KG1 (cell line): ENCODE measurements around the gene GLRA2.
"Not testable (repeated sequence)": the region's sequence is repeated elsewhere in the genome, so short reads cannot be mapped to it uniquely, and the experiment has no call there.

Source experiments
- DNase-seq: peaks from one replicate; lab custom pipeline; 2025; lab: John Stamatoyannopoulos, UW

The GLRA2 gene

DNA sequence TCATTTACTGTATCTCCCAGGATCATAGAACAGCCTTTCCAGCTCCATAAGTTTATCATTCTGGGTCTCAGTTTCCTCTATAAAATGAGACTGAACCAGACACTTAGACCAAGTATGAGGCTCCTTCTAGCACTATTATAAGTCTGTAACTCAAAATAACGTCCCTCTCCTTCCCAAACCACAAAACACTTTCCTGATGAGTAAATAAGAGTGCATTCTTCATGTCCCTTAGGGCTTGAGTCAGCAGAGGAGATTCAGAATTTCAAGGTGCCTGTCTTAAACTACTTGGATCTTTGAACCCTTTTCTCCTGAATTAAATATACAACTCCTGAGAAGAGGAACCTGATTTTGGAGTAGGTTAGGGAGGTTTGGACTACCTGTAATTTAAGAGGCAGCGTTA lies 62.6 kb downstream of the GLRA2 start:
- DNase-seq: no peak

DNA sequence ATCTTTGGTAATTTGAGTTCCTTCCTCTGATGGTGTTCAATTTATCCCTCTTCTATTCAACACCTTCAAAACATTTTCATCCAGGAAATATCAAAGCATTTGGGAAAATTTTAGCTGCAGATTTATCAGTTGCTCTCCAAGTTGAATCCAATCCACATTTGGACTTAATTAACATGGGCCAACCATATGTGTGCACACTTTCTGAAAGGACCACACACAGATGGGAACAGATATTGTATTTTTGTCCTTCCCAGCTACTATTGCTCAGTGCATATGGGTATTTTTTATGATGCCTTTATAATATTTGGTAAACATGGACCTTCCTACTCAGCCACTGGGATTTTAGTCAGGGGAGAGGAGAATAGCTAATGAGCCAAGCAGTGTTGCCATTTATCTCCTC lies 65.2 kb downstream of the GLRA2 start:
- no peak for DNase-seq

DNA sequence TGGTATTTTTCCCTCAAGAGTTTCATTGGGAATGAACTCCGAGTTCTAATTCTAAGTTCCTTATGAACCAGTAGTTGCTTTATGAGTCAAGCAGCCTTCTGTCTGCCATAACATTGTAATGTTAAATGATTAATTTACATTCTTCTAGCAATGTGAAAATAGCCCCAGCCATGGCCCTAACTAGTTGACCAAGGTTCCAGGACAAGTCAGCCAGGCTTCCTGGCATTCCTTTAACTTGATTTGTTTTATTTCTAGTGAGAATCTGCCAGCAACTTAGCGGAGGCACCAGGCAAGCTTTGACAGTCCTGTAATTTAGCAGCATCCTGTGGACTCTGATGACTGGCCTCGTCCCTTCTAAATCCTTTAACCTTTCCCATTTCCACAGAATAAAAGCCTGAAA lies 69.0 kb downstream of the GLRA2 start:
- DNase-seq: no peak

DNA sequence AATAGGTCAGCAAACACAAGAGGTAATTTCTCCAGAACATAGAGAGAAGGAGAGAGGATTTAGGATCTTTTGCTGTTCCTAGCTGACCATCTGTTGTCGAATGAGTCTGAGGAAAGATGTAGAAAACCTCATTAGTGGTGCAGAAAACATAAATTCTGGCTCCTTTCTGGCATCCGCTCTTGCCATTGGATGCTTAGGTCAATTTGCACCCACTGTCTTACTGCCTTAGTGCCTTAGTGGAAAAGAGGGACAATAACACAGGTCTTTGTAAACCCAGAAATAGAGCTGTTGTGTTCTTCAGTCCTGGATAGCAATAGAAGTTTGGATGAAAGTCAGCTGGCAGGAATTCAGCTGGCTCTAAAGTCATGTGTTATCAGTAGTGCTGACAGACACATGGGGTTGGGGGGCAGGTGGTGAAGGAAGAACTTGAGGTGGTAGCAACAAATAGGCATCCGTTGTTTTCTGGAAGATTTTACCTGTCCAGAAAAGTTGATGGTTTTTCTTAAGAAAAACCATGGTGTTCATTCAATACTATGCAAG lies 78.2 kb downstream of the GLRA2 start:
- DNase-seq: no peak

DNA sequence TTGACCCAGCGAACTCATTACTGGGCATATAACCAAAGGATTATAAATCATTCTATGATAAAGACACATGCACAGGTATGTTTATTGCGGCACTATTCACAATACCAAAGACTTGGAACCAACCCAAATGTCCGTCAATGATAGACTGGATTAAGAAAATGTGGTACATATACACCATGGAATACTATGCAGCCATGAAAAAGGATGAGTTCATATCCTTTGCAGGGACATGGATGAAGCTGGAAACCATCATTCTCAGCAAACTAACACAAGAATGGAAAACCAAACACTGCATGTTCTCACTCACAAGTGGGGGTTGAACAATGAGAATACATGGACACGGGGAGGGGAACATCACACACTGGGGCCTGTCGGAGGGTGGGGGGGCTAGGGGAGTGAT lies 83.1 kb downstream of the GLRA2 start:
- DNase-seq: not testable (repeated sequence)

DNA sequence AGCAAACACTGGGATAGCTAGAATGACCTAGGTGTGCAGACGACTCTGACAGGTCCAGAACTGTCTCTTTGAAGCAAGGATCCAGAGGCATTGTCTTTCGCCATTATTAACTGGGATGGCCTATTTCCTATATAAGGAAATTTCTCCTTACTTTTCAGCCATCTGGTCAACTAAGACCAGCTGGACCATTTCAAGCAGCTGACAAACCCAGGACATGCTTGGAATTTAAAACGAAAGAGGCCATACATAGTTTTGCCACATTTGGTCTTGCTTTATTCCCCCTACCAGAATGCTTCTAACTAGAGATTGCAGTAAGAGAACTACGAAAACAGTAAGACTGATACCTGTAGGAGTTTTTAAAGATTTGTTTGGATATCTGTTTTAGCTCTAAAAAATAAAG lies 87.0 kb downstream of the GLRA2 start:
- DNase-seq: no peak

DNA sequence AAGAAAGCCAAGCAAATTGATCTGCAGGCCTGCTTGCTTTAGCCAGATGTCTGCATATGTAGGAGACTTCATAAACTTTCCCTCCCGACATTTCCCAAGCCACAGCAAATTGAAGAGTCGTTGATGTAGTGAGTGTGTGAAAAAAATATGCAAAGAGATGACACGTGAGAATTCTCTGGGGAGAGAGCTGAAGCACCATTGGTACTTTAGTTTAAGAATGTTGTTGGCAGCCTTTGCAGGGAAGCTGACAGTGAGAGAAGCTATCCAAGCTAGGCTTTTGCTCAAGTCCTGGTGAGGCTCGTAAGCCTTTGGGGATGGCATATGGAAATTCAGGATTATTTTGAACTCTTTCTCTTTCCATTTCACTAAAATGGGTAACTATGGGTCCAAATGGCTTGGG lies 87.5 kb downstream of the GLRA2 start:
- DNase-seq: no peak

DNA sequence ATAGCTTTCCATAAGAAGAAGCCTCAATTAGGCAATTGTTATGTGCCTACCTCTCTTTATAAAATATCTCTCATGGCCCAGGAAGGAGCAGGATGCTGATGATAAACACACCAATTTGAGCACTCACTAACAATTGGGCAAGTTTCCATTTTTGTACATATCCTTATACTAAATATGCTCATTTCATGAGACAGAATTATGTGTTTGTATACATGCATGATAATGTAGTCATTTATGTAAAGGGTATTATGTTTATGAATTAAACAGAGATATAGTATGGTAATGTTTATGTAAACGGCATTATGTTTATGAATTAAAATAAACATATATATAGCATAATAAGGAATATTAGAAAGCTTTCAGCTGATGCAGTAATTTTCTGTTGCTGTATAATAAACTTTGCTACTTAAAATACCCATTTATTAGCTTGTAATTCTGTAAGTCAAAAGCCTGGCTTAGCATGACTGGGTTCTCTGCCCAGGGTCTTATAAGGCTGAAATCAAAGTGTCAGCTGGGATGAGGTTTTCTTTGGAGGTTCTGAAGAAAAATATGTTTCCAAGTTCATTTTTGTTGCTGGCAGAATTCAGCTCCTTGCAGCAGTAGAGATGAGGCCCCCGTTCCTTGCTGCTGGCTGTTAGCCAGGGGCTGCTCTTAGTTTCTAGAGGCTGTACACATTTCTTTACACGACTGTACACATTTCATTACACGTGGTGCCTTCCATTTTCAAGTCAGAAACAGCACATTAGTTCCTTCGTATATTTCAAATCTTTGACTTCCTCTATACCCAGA lies 89.0 kb downstream of the GLRA2 start:
- DNase-seq: no peak

DNA sequence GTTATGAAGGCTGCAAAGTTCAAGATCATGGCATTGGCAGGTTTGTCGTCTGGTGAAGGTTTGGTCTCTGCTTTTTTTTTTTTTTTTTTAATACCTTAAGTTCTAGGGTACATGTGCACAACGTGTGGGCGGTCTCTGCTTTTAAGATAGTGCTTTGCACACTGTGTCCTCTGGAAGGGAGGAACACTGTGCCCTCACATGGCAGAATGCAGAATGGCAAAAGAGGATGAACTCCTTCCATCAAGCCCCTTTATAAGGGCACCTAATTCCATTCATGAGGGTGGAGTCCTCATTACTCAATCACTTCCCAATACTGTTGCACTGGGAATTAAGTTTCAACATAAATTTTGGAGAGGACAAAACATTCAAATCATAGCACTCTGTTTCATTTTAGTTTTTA lies 101.4 kb downstream of the GLRA2 start:
- no peak for DNase-seq

DNA sequence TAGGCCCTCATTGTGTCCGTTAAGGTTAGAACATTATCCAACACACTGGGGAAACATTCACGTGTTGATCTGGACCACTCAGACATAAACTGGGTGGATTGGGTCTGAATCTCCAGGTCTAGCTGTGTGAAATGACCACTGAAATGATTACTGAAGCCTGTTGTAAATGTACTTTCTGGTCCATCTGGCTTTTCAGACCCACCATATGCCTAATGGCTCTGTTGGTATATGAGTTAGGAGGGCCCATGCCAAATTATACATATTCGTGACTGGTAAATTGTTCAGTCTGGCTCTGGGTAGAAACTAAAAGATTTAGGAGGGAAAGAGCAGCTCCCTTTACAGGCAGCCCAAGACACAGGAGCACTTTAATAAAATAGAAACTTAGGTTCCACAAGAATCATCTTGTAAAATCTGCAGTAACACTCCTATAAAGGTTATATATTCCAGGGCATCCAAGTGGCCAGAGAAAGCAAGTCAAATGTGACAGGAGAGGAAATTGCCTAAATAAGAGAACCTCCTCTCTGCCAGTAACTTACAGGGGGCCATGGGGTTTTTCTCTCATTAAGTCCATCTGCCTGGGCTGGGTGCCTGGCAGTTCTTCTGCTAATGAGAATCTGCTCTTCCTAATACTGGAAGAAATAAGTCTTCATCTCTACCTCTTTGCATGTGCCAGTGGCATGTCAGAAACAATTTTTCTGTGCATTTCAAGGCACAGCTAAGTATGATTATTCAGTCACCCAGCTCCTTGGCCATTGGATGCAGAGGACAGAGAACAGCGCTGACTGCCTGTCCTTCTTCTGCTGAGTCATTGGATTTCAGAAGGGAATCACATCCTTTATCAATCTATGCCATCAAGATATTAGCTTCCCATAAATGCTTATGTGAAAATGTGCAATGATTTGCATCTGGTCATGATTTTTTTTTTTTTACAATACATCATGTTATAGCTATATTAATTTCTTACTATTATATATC lies 112.6 kb downstream of the GLRA2 start:
- no peak for DNase-seq

DNA sequence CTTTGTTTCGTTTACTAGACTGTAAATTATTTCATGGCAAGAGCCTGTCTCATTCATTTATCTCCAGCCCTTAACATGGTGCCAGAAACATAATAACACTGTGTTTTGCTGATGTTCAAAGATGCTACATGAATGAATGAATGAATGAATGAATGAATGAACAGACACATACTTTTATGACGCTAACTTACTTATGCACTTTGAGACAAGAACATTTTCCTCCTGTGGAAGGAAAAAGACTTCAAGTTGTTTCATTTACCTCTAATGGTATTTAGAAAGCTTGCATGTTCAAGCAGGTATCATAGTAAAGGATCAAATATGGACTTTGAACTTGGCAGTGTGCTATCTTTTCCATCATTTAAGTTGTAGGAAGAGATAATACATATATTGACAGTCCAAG lies 131.6 kb downstream of the GLRA2 start:
- DNase-seq: no peak

DNA sequence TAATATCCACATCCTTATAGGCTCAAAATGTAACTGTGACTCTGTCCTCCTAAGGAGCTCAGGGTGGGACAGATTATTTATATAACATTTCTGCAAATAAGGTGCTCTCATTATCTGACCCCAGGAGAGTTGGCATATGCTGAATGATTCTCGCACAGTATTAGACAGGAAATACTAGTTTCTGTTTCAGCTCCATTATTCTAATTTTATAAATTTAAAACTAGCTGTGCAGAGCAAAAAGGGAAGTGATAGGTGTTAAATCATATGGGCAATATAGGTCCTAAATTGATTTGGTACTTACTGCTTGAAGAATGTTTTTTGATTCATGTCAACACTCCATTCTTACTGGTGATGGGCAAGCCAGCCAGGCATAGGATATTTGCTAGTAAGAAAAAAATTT lies 141.5 kb downstream of the GLRA2 start:
- DNase-seq: no peak

DNA sequence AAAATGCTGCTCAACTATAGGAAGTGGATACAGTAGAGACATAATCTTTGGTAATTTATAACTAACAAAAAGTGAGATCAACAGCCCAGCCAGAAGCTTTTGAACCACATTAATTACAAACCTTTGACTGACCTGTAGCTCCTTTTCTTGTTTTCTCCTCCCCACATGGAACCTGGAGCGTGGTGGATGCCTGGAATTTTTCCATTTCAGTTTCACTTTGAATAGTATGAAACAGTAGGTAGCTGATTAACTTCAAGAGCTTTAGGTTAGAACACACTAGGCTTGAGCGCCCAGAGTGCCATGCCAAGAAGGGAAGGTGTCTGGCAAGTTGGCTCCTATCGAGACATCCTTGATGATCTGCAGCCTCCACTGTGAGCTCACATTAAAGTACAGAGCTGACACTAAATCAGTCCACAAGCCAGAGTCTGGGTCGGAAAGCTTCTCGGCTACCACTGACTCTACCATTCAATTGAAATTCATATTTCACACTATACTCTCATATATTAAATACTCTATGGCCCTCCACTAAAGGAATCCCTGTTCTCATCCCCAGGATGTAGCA lies 143.4 kb downstream of the GLRA2 start:
- no peak for DNase-seq

DNA sequence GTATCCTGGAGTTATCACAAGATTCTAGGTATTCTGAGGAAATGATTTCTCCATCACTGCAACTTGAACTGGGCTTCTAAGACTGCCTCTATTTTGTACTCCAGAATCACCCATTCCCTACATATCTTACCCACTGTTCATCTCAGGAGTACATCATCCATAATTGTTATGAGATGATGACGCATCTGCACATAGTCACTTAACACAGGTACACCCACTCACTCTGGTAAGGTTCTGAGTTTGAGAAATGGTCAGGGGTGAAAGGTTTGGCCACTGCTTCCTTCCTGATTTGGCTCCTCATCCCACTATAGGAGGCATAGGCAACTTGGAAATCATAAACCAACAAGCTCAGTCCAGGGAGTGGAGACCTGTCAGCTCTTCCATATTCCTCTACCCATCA lies 143.9 kb downstream of the GLRA2 start:
- DNase-seq: no peak

DNA sequence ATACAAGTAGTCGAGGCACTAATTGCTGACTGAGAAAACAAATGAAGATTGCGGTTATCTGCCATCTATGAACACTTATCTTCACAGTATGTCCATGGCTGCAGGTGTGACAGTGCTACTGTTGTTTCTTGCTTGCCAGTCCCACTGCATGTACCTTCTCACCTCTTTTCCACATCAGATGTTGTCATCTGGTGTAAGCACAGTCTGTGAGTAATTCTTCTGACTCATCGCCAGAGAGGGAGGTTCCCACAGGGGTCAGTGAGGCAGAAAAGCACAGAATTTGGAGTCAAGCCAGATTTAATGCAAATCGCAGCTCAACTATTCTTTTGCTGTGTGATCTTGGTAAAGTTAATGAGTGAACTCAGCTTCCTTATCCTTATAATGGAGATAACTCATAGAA lies 144.4 kb downstream of the GLRA2 start:
- DNase-seq: no peak

DNA sequence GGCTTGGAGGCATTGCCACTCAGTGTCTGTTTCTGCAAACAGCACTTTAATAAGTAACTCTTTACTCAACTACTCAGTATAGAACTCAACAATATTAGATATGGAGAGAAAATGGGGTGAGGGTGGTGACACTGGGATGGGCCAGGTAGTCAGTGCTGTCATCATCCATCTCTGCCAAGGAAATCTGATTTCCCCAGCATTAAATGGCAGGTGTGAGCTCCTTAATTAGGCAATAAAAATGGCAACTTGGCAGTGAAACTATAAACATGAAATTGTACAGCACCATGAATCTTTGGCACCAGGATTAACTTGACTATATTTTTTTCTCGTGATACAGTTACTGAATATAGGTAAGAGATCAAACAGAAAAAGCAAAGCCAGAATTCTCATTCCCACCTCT lies 146.2 kb downstream of the GLRA2 start:
- no peak for DNase-seq

DNA sequence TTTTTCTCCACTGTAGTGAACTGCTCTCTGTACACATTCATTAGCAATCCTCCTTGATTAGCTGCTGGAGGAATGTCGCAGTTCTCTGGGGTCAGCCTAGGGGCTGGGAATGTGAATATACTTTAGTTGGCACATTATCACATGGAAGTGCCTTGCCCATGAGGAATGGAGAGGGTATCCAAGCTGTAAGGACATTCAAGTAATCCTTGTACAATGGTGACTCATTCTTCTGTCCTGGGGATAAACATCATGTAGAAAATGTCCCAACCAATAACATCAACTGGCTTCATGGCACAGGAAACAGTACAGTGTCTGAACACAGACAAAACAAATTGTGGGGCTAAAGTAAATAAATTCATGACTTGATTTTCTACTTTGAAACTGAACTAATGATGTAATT lies 147.1 kb downstream of the GLRA2 start:
- DNase-seq: no peak

DNA sequence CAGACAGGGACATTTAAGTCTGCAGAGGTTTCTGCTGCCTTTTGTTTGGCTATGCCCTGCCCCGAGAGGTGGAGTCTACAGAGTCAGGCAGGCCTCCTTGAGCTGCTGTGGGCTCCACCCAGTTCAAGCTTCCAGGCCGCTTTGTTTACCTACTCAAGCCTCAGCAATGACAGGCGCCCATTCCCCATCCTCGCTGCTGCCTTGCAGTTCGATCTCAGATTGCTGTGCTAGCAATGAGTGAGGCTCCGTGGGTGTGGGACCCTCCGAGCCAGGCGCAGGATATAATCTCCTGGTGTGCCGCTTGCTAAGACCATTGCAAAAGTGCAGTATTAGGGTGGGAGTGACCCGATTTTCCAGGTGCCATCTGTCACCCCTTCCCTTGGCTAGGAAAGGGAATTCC lies 159.0 kb downstream of the GLRA2 start:
- not testable (repeated sequence) for DNase-seq

DNA sequence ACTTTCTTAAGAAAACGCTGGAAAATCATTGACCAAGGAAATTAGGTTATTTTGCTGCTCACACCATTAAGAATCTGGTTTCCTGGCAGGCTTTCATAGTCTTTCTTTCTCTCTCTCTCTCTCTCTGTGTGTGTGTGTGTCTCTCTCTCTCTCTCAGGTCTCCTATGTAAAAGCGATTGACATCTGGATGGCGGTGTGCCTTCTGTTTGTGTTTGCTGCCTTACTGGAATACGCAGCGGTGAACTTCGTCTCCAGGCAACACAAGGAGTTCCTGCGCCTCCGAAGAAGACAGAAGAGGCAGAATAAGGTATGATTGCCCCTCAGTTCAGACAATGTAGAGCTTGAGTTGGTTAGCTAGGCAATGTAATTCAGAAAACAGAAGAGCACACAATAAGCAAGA lies 161.2 kb downstream of the GLRA2 start:
- DNase-seq: no peak

DNA sequence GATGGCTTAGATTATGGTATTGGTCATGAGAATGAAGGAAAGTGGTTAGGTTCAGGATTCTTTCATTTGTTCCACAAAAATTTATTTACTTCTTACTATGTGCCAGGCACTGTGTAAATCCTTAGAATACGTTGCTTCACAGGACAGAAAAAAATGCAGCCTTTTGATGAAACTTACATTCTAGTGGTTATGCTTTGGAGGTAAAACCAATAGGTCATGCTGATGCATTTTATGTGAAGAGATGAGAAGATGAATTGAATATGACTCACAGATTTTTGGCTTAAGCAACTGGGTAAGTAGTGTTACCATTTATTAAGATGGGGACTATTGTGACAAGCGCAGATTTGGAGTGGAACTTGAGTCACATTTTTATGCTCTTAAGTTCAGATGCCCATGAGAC lies 165.3 kb downstream of the GLRA2 start:
- no peak for DNase-seq

DNA sequence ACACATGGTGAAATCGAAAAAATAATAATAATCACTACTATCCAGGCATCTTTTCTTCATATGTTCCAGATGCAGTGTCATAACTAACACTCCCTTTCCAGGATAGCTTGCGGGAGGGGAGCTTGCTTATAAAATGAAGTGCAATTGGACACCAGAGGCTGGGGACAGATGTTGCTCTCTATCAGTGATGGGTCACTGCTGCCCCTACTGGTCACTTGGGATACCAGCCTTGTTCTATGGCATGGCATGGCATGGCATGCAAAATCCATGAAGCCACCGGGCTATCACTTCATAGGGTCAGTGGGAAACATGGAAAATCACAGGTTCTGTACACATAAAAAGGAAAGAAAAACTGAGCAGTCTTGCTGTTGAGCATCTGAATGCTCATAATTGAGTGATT lies 168.1 kb downstream of the GLRA2 start:
- no peak for DNase-seq

DNA sequence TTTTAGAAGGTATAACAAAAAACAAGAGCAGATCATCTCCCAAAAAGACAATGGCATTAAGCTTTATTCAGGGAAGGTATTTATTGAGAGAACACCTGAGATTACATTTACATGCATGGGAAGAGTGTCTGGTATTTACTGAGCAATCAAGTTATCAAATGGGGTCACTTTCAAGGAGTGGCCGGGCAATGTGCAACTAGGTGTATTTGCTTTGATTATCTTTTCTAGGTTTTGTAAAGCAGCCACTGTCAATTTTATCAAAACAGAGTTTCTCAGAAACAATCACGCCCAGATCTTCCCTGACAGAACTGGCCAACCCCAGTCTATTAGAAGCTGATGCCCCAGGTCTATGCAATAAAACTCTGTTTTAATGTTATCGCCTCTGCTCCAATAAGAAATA lies 169.5 kb downstream of the GLRA2 start:
- DNase-seq: no peak

DNA sequence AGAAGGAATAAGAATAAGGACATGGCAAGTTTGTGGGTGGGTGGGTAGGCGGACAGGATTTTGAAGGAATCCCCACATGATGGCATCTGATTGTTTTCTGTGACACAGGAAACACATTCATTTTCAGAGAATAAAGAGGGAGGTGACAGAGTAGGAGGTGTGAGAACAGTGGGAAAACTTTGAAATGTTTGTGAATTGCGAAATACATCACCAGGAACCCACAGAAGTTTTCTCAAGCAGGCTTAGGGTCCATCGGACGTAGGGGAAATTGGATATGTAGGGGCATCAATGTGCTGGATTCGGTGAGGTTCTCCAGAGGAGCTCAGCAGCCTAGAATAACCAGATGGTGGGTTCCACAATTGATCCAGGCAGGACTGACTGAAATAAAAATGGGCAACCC lies 171.6 kb downstream of the GLRA2 start:
- DNase-seq: no peak
